ENCODE results near the gene CACNB4.

Gene CACNB4

GRCh38 chr2:151789055-151789834 lies 309.6 kb downstream of the CACNB4 start:
- Histone ChIP-seq H3K27ac (no peak overlapping the region), H3K27me3 (replicated peaks) (no peaks in the 10 kb centered on the region), H3K36me3 (replicated peaks) (peaks cover 2% of the 10 kb centered on the region), H3K4me3 (ENCODE audit: low read depth, low read length) (no peak overlapping the region)
- no peak for DNase-seq
- no peak for TF ChIP-seq CTCF (IDR thresholded peaks at IDR 0.05; ENCODE audit: low read depth, low read length, missing control alignments)
- in situ Hi-C loops (cut with HindIII; ENCODE audit: low pct_ligation_motif_present, low sequenced_read_pairs), result no loop called here

- in situ Hi-C loops (cut with HindIII; ENCODE audit: low pct_ligation_motif_present, low sequenced_read_pairs), result no loop called here
- Histone ChIP-seq H3K27ac (no peak overlapping the region), H3K36me3 (replicated peaks) (peaks cover 2% of the 10 kb centered on the region), H3K4me3 (ENCODE audit: low read depth, low read length) (no peak overlapping the region), H3K27me3 (replicated peaks) (no peaks in the 10 kb centered on the region)
- no peak for DNase-seq
- no peak for TF ChIP-seq CTCF (IDR thresholded peaks at IDR 0.05; ENCODE audit: low read depth, low read length, missing control alignments)
Measured at GRCh38 chr2:151786483-151786882, 312.4 kb downstream of the CACNB4 start.

- Histone ChIP-seq H3K36me3 (replicated peaks) (peaks cover 2% of the 10 kb centered on the region), H3K27ac (no peak overlapping the region), H3K27me3 (replicated peaks) (no peaks in the 10 kb centered on the region), H3K4me3 (ENCODE audit: low read depth, low read length) (no peak overlapping the region)
- in situ Hi-C loops (cut with HindIII; ENCODE audit: low pct_ligation_motif_present, low sequenced_read_pairs), result no loop called here
- no peak for TF ChIP-seq CTCF (IDR thresholded peaks at IDR 0.05; ENCODE audit: low read depth, low read length, missing control alignments)
- no peak for DNase-seq
Measured at GRCh38 chr2:151786077-151786476, 312.8 kb downstream of the CACNB4 start.

GRCh38 chr2:151783133-151783520 lies 315.7 kb downstream of the CACNB4 start:
- Histone ChIP-seq H3K27ac (no peak overlapping the region), H3K4me3 (ENCODE audit: low read depth, low read length) (no peak overlapping the region), H3K36me3 (replicated peaks) (peaks cover 2% of the 10 kb centered on the region), H3K27me3 (replicated peaks) (no peaks in the 10 kb centered on the region)
- in situ Hi-C loops (cut with HindIII; ENCODE audit: low pct_ligation_motif_present, low sequenced_read_pairs), result no loop called here
- DNase-seq, result no peak
- TF ChIP-seq CTCF (IDR thresholded peaks at IDR 0.05; ENCODE audit: low read depth, low read length, missing control alignments), result no peak
